Mammary epithelial cell (primary cell): ENCODE data around the gene WDR44.

Source experiments
- EZH2 ChIP-seq: IDR thresholded peaks from 2 replicates; pipeline ENCODE4 v1.6.1; 2012; ENCODE audit warnings: low read length, inconsistent platforms, borderline replicate concordance
- TF ChIP-seq, protein P1 (sequence below), 2 donors: IDR thresholded peaks in 1 of 2; conservative IDR thresholded peaks in 1 of 2; 2 replicates each; pipeline ENCODE4 v1.5.1; 2011 to 2012; ENCODE audit warnings: inconsistent platforms in 2 of 2, low read length in 2 of 2, mild to moderate bottlenecking in 2 of 2, control low read depth in 1 of 2, low read depth in 1 of 2; ENCODE audit not compliant: insufficient read depth in 1 of 2; ENCODE audit errors: extremely low read depth in 1 of 2

DNA sequence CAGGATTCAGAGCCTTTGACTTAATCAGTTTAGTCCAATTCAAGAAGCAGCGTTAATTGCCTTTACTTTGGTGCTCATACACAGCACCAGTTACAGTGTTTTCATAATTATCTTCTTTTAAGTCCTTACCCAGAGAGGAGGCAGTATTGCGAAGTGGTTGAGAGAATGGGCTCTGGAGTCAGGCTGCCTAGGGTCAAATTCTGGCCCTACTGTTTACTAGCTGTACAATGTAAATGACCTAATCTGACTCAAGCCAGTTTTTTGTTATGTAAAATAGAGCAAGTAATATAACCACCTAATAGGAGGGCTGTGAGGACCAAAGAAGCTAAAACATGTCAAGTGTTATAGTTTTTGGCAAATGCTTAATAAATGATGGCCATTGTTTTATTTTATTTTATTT is 27.6 kb downstream of the WDR44 start:
- TF ChIP-seq, protein P1, sequence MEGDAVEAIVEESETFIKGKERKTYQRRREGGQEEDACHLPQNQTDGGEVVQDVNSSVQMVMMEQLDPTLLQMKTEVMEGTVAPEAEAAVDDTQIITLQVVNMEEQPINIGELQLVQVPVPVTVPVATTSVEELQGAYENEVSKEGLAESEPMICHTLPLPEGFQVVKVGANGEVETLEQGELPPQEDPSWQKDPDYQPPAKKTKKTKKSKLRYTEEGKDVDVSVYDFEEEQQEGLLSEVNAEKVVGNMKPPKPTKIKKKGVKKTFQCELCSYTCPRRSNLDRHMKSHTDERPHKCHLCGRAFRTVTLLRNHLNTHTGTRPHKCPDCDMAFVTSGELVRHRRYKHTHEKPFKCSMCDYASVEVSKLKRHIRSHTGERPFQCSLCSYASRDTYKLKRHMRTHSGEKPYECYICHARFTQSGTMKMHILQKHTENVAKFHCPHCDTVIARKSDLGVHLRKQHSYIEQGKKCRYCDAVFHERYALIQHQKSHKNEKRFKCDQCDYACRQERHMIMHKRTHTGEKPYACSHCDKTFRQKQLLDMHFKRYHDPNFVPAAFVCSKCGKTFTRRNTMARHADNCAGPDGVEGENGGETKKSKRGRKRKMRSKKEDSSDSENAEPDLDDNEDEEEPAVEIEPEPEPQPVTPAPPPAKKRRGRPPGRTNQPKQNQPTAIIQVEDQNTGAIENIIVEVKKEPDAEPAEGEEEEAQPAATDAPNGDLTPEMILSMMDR (conservative IDR thresholded peaks at IDR 0.05 in 1 of 2, IDR thresholded peaks at IDR 0.05 in 1 of 2; ENCODE audit: extremely low read depth in 1 of 2, insufficient read depth in 1 of 2, low read depth in 1 of 2, low read length in 2 of 2), result no peak
- no peak for TF ChIP-seq EZH2
